Measurements from ENCODE around the gene SLC38A8.

SLC38A8 gene

GRCh38 chr16:84052071-84052622 is 9.6 kb upstream of the SLC38A8 start:
- no peak for TF ChIP-seq CTCF (IDR thresholded peaks at IDR 0.05; ENCODE audit: insufficient read depth, low read depth, low read length, missing control alignments)
- DNase-seq (ENCODE audit: low read depth): no peak

GRCh38 chr16:84050316-84050715 is 7.7 kb upstream of the SLC38A8 start:
- no peak for DNase-seq (ENCODE audit: low read depth)
- no peak overlapping the region for H3K4me3 ChIP-seq (ENCODE audit: low read length)
- TF ChIP-seq CTCF (IDR thresholded peaks at IDR 0.05; ENCODE audit: insufficient read depth, low read depth, low read length, missing control alignments): no peak

More at GRCh38 chr16:84052071-84052622, 9.6 kb upstream of the SLC38A8 start:
- no peak overlapping the region for H3K4me3 ChIP-seq (ENCODE audit: low read length)

GRCh38 chr16:84049403-84050060 is 6.9 kb upstream of the SLC38A8 start:
- TF ChIP-seq CTCF (IDR thresholded peaks at IDR 0.05; ENCODE audit: insufficient read depth, low read depth, low read length, missing control alignments): no peak
- no peak overlapping the region for H3K4me3 ChIP-seq (ENCODE audit: low read length)
- DNase-seq (ENCODE audit: low read depth): no peak

GRCh38 chr16:84048871-84049270 is 6.3 kb upstream of the SLC38A8 start:
- no peak for TF ChIP-seq CTCF (IDR thresholded peaks at IDR 0.05; ENCODE audit: insufficient read depth, low read depth, low read length, missing control alignments)
- DNase-seq (ENCODE audit: low read depth): no peak
- H3K4me3 ChIP-seq (ENCODE audit: low read length): no peak overlapping the region

- DNase-seq (ENCODE audit: low read depth): peak; percentile 29
These were observed 5.7 kb upstream of the SLC38A8 start for GRCh38 chr16:84048270-84048669.

GRCh38 chr16:84047626-84048025 is 5.0 kb upstream of the SLC38A8 start:
- DNase-seq (ENCODE audit: low read depth): no peak
- no peak for TF ChIP-seq CTCF (IDR thresholded peaks at IDR 0.05; ENCODE audit: insufficient read depth, low read depth, low read length, missing control alignments)
- no peak overlapping the region for H3K4me3 ChIP-seq (ENCODE audit: low read length)

More at GRCh38 chr16:84048270-84048669, 5.7 kb upstream of the SLC38A8 start:
- H3K4me3 ChIP-seq (ENCODE audit: low read length): no peak overlapping the region
- peak; percentile 60 for TF ChIP-seq CTCF (IDR thresholded peaks at IDR 0.05; ENCODE audit: insufficient read depth, low read depth, low read length, missing control alignments)

- TF ChIP-seq CTCF (IDR thresholded peaks at IDR 0.05; ENCODE audit: insufficient read depth, low read depth, low read length, missing control alignments): no peak
- H3K4me3 ChIP-seq (ENCODE audit: low read length): no peak overlapping the region
- no peak for DNase-seq (ENCODE audit: low read depth)
These were observed 4.6 kb upstream of the SLC38A8 start for GRCh38 chr16:84047206-84047605.
